B cell (primary cell): ENCODE data around the gene INTS3.

Experiments
- EZH2 ChIP-seq: IDR thresholded peaks from 2 replicates; pipeline ENCODE4 v1.6.1; 2012; ENCODE audit warnings: borderline replicate concordance, low read depth, mild to moderate bottlenecking, moderate library complexity, low read length; ENCODE audit not compliant: insufficient read depth, poor library complexity, severe bottlenecking
- TF ChIP-seq, protein P1 (sequence below): fragments of 200-600 bp; IDR thresholded peaks from one replicate; pipeline ENCODE4 v1.8.0; 2022; ENCODE audit warnings: antibody characterized with exemption, mild to moderate bottlenecking

DNA sequence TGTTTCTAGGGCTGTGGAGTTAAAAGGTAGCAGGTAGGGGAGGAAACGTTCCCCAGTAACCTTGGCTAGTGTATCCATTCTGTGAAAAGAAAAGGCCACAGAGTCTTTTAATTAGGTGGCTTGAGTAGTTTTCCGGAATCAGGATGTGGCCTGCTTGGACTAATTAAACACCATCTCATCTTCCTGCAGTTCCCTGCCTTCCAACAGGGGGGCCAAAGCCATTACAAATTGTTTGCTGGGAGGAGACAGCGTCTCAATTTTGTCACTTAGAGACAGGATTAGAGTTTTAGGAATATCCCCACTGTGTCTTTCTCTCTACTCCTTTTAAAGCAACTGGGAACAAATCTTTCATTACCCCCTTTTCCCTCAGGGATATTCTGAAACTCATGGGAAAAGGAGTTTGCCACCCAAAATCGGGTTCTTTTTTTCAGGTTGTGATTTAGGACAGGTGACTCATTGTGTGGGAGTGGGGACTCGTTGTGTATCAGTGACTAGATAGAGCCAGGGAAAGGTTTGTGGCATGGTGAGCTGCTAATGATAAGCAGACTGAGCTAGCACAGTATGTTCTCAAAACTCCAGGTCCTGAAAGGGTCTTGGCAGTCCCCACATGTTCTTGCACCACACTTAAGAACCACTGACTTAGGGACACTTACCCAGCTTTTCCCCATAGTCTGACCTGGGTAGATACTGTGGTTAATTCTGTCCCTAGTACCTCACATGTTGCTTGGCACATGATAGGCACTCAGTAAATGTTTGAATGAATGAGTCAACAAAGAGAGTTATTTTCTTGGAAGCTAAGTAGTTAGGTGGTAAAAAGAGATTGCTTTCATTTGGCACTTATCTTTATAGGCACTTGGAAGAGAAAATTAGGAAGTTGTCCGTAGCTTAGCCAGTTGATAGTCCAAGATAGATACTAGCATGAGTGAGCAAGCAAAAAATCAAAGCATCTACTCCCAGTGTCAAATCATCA, 22.5 kb downstream of the INTS3 start:
- no peak for TF ChIP-seq EZH2
- TF ChIP-seq, protein P1, sequence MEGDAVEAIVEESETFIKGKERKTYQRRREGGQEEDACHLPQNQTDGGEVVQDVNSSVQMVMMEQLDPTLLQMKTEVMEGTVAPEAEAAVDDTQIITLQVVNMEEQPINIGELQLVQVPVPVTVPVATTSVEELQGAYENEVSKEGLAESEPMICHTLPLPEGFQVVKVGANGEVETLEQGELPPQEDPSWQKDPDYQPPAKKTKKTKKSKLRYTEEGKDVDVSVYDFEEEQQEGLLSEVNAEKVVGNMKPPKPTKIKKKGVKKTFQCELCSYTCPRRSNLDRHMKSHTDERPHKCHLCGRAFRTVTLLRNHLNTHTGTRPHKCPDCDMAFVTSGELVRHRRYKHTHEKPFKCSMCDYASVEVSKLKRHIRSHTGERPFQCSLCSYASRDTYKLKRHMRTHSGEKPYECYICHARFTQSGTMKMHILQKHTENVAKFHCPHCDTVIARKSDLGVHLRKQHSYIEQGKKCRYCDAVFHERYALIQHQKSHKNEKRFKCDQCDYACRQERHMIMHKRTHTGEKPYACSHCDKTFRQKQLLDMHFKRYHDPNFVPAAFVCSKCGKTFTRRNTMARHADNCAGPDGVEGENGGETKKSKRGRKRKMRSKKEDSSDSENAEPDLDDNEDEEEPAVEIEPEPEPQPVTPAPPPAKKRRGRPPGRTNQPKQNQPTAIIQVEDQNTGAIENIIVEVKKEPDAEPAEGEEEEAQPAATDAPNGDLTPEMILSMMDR: no peak
